ENCODE results near the gene CTNND2. TPM values are rescaled to one million over a fixed set of nuclear protein-coding genes. Genes with fewer than 3 reads are reported as not detected.

CTNND2 gene
- total RNA-seq, 2 experiments from 2014 or later = not detected

- Mint-ChIP-seq H3K4me1 (ENCODE audit: low read depth) (peaks cover 6% of the 10 kb centered on the region), H3K36me3 (ENCODE audit: low read depth) (peaks cover 1% of the 10 kb centered on the region), H3K27ac (no peak overlapping the region), H3K27me3 (ENCODE audit: low read depth) (peaks cover 30% of the 10 kb centered on the region), H3K4me3 (no peak overlapping the region), H3K9me3 (no peaks in the 10 kb centered on the region)
- intact Hi-C loops (cut with micrococcal nuclease) = no loop called here
- DNase-seq = no peak
- CTCF ChIA-PET = no interaction called here
Measured at GRCh38 chr5:11902201-11902619, 2.0 kb downstream of the CTNND2 start.

GRCh38 chr5:11898787-11899186 is 5.5 kb downstream of the CTNND2 start:
- peaks cover 21% of the 10 kb centered on the region for H3K27me3 Mint-ChIP-seq (ENCODE audit: low read depth)
- H3K4me1 Mint-ChIP-seq (ENCODE audit: low read depth) = peaks cover 2% of the 10 kb centered on the region
- intact Hi-C loops (cut with micrococcal nuclease) = no loop called here
- no peak for DNase-seq
- H3K36me3 Mint-ChIP-seq (ENCODE audit: low read depth) = no peaks in the 10 kb centered on the region
- no peak overlapping the region for H3K27ac Mint-ChIP-seq
- peaks cover 9% of the 10 kb centered on the region for H3K9me3 Mint-ChIP-seq
- CTCF ChIA-PET = no interaction called here
- no peak overlapping the region for H3K4me3 Mint-ChIP-seq

- intact Hi-C loops (cut with micrococcal nuclease) = no loop called here
- H3K4me1 Mint-ChIP-seq (ENCODE audit: low read depth) = peaks cover under 1% of the 10 kb centered on the region
- no peak overlapping the region for H3K4me3 Mint-ChIP-seq
- peaks cover 13% of the 10 kb centered on the region for H3K9me3 Mint-ChIP-seq
- no peaks in the 10 kb centered on the region for H3K36me3 Mint-ChIP-seq (ENCODE audit: low read depth)
- H3K27me3 Mint-ChIP-seq (ENCODE audit: low read depth) = peaks cover 15% of the 10 kb centered on the region
- H3K27ac Mint-ChIP-seq = no peak overlapping the region
- CTCF ChIA-PET = no interaction called here
- DNase-seq = no peak
Measured at GRCh38 chr5:11897781-11898180, 6.5 kb downstream of the CTNND2 start.

- no peak for DNase-seq
- no peaks in the 10 kb centered on the region for H3K36me3 Mint-ChIP-seq (ENCODE audit: low read depth)
- intact Hi-C loops (cut with micrococcal nuclease) = no loop called here
Measured at GRCh38 chr5:11894992-11895391, 9.3 kb downstream of the CTNND2 start.

GRCh38 chr5:11892832-11893231 is 11.4 kb downstream of the CTNND2 start:
- peaks cover 13% of the 10 kb centered on the region for H3K9me3 Mint-ChIP-seq
- no peak overlapping the region for H3K4me3 Mint-ChIP-seq
- no peaks in the 10 kb centered on the region for H3K27me3 Mint-ChIP-seq (ENCODE audit: low read depth)
- intact Hi-C loops (cut with micrococcal nuclease) = no loop called here
- H3K36me3 Mint-ChIP-seq (ENCODE audit: low read depth) = no peaks in the 10 kb centered on the region
- CTCF ChIA-PET = no interaction called here
- H3K4me1 Mint-ChIP-seq (ENCODE audit: low read depth) = no peaks in the 10 kb centered on the region
- no peak for DNase-seq
- no peak overlapping the region for H3K27ac Mint-ChIP-seq

More at GRCh38 chr5:11894992-11895391, 9.3 kb downstream of the CTNND2 start:
- Mint-ChIP-seq H3K4me1 (ENCODE audit: low read depth) (no peaks in the 10 kb centered on the region), H3K27me3 (ENCODE audit: low read depth) (no peaks in the 10 kb centered on the region), H3K9me3 (peaks cover 13% of the 10 kb centered on the region), H3K27ac (no peak overlapping the region), H3K4me3 (no peak overlapping the region)
- CTCF ChIA-PET = no interaction called here

GRCh38 chr5:11890777-11891176 is 13.5 kb downstream of the CTNND2 start:
- Mint-ChIP-seq H3K27ac (no peak overlapping the region), H3K27me3 (ENCODE audit: low read depth) (no peaks in the 10 kb centered on the region), H3K36me3 (ENCODE audit: low read depth) (no peaks in the 10 kb centered on the region), H3K9me3 (peaks cover 6% of the 10 kb centered on the region), H3K4me1 (ENCODE audit: low read depth) (no peaks in the 10 kb centered on the region), H3K4me3 (no peak overlapping the region)
- intact Hi-C loops (cut with micrococcal nuclease) = no loop called here
- CTCF ChIA-PET = no interaction called here
- DNase-seq = no peak

- intact Hi-C loops (cut with micrococcal nuclease) = no loop called here
- H3K4me1 Mint-ChIP-seq (ENCODE audit: low read depth) = no peaks in the 10 kb centered on the region
Measured at GRCh38 chr5:11888221-11888620, 16.0 kb downstream of the CTNND2 start.

GRCh38 chr5:11878814-11879213 is 25.4 kb downstream of the CTNND2 start:
- DNase-seq = no peak
- Mint-ChIP-seq H3K4me1 (ENCODE audit: low read depth) (no peaks in the 10 kb centered on the region), H3K27me3 (ENCODE audit: low read depth) (no peaks in the 10 kb centered on the region), H3K9me3 (peaks cover 10% of the 10 kb centered on the region), H3K27ac (no peak overlapping the region), H3K36me3 (ENCODE audit: low read depth) (no peaks in the 10 kb centered on the region), H3K4me3 (no peak overlapping the region)
- CTCF ChIA-PET = no interaction called here
- intact Hi-C loops (cut with micrococcal nuclease) = no loop called here

More at GRCh38 chr5:11888221-11888620, 16.0 kb downstream of the CTNND2 start:
- Mint-ChIP-seq H3K36me3 (ENCODE audit: low read depth) (no peaks in the 10 kb centered on the region), H3K9me3 (peaks cover 11% of the 10 kb centered on the region), H3K27ac (no peak overlapping the region), H3K4me3 (no peak overlapping the region), H3K27me3 (ENCODE audit: low read depth) (no peaks in the 10 kb centered on the region)
- CTCF ChIA-PET = no interaction called here
- no peak for DNase-seq

- CTCF ChIA-PET = no interaction called here
- H3K36me3 Mint-ChIP-seq (ENCODE audit: low read depth) = no peaks in the 10 kb centered on the region
- no peak overlapping the region for H3K4me3 Mint-ChIP-seq
- intact Hi-C loops (cut with micrococcal nuclease) = no loop called here
- H3K27ac Mint-ChIP-seq = no peak overlapping the region
- H3K27me3 Mint-ChIP-seq (ENCODE audit: low read depth) = no peaks in the 10 kb centered on the region
- no peak for DNase-seq
- no peaks in the 10 kb centered on the region for H3K9me3 Mint-ChIP-seq
- no peaks in the 10 kb centered on the region for H3K4me1 Mint-ChIP-seq (ENCODE audit: low read depth)
Measured at GRCh38 chr5:11873587-11873986, 30.7 kb downstream of the CTNND2 start.

GRCh38 chr5:11869203-11869602 is 35.0 kb downstream of the CTNND2 start:
- Mint-ChIP-seq H3K27me3 (ENCODE audit: low read depth) (no peaks in the 10 kb centered on the region), H3K27ac (no peak overlapping the region), H3K4me1 (ENCODE audit: low read depth) (no peaks in the 10 kb centered on the region), H3K36me3 (ENCODE audit: low read depth) (no peaks in the 10 kb centered on the region), H3K9me3 (peaks cover 2% of the 10 kb centered on the region), H3K4me3 (no peak overlapping the region)
- no peak for DNase-seq
- intact Hi-C loops (cut with micrococcal nuclease) = no loop called here
- CTCF ChIA-PET = no interaction called here

GRCh38 chr5:11863911-11864310 is 40.3 kb downstream of the CTNND2 start:
- Mint-ChIP-seq H3K4me1 (ENCODE audit: low read depth) (no peaks in the 10 kb centered on the region), H3K27ac (no peak overlapping the region), H3K27me3 (ENCODE audit: low read depth) (no peaks in the 10 kb centered on the region), H3K36me3 (ENCODE audit: low read depth) (no peaks in the 10 kb centered on the region), H3K4me3 (no peak overlapping the region), H3K9me3 (peaks cover 6% of the 10 kb centered on the region)
- intact Hi-C loops (cut with micrococcal nuclease) = no loop called here
- CTCF ChIA-PET = no interaction called here
- no peak for DNase-seq

GRCh38 chr5:11857391-11857790 is 46.9 kb downstream of the CTNND2 start:
- no peak overlapping the region for H3K27ac Mint-ChIP-seq
- CTCF ChIA-PET = no interaction called here
- no peaks in the 10 kb centered on the region for H3K36me3 Mint-ChIP-seq (ENCODE audit: low read depth)
- H3K4me3 Mint-ChIP-seq = no peak overlapping the region
- intact Hi-C loops (cut with micrococcal nuclease) = no loop called here
- no peaks in the 10 kb centered on the region for H3K27me3 Mint-ChIP-seq (ENCODE audit: low read depth)
- DNase-seq = no peak
- H3K9me3 Mint-ChIP-seq = peaks cover 4% of the 10 kb centered on the region
- H3K4me1 Mint-ChIP-seq (ENCODE audit: low read depth) = no peaks in the 10 kb centered on the region

GRCh38 chr5:11854936-11855335 is 49.3 kb downstream of the CTNND2 start:
- Mint-ChIP-seq H3K9me3 (peaks cover 4% of the 10 kb centered on the region), H3K4me3 (no peak overlapping the region), H3K27me3 (ENCODE audit: low read depth) (no peaks in the 10 kb centered on the region), H3K4me1 (ENCODE audit: low read depth) (no peaks in the 10 kb centered on the region), H3K27ac (no peak overlapping the region), H3K36me3 (ENCODE audit: low read depth) (no peaks in the 10 kb centered on the region)
- CTCF ChIA-PET = no interaction called here
- intact Hi-C loops (cut with micrococcal nuclease) = no loop called here
- no peak for DNase-seq

GRCh38 chr5:11853796-11854195 is 50.5 kb downstream of the CTNND2 start:
- no peaks in the 10 kb centered on the region for H3K4me1 Mint-ChIP-seq (ENCODE audit: low read depth)
- H3K36me3 Mint-ChIP-seq (ENCODE audit: low read depth) = no peaks in the 10 kb centered on the region
- intact Hi-C loops (cut with micrococcal nuclease) = no loop called here
- H3K27ac Mint-ChIP-seq = no peak overlapping the region
- H3K9me3 Mint-ChIP-seq = no peaks in the 10 kb centered on the region
- no peaks in the 10 kb centered on the region for H3K27me3 Mint-ChIP-seq (ENCODE audit: low read depth)
- CTCF ChIA-PET = no interaction called here
- DNase-seq = no peak
- H3K4me3 Mint-ChIP-seq = no peak overlapping the region
